HG03135 (cell line): ENCODE measurements around the gene PLD3.

Experiments
- ATAC-seq: cut with Tn5 transposase; IDR thresholded peaks from one replicate; pipeline ENCODE4 v1.9.1; 2021; ENCODE audit warnings: mild to moderate bottlenecking, moderate library complexity; ENCODE audit not compliant: unreplicated experiment

Gene PLD3

GRCh38 chr19:40348125-40348913 is at the start of gene PLD3, which contains the start of gene C19orf47:
Gene PLD3 (plus strand): TSS chr19:40348695. CDS start chr19:40366484, 17,789 bp downstream.
Gene C19orf47 (minus strand): TSS chr19:40348397. CDS start chr19:40341857, 6,540 bp downstream.
- ATAC-seq = peak; percentile 93

- no peak for ATAC-seq
Observed at GRCh38 chr19:40300668-40301067, 47.8 kb upstream of the PLD3 start.

GRCh38 chr19:40302224-40303011 is 46.1 kb upstream of the PLD3 start:
- no peak for ATAC-seq

- ATAC-seq = no peak
Observed at GRCh38 chr19:40303765-40304164, 44.7 kb upstream of the PLD3 start.

- ATAC-seq = no peak
Observed at GRCh38 chr19:40304306-40304705, 44.2 kb upstream of the PLD3 start.

- ATAC-seq = no peak
Observed at GRCh38 chr19:40305403-40305802, 43.1 kb upstream of the PLD3 start.

- ATAC-seq = no peak
Observed at GRCh38 chr19:40309666-40310065, 38.8 kb upstream of the PLD3 start.

- ATAC-seq = no peak
Observed at GRCh38 chr19:40312533-40312932, 36.0 kb upstream of the PLD3 start.

GRCh38 chr19:40313229-40313983 is 35.1 kb upstream of the PLD3 start:
- no peak for ATAC-seq

- no peak for ATAC-seq
Observed at GRCh38 chr19:40314656-40315055, 33.8 kb upstream of the PLD3 start.

GRCh38 chr19:40315812-40316470 is 32.6 kb upstream of the PLD3 start:
- ATAC-seq = no peak

GRCh38 chr19:40317338-40317737 is 31.2 kb upstream of the PLD3 start:
- ATAC-seq = no peak

GRCh38 chr19:40320558-40320935 is 27.9 kb upstream of the PLD3 start:
- ATAC-seq = no peak

- no peak for ATAC-seq
Observed at GRCh38 chr19:40321076-40321475, 27.4 kb upstream of the PLD3 start.

GRCh38 chr19:40321566-40322270 is 26.8 kb upstream of the PLD3 start:
- no peak for ATAC-seq

- ATAC-seq = no peak
Observed at GRCh38 chr19:40322271-40322610, 26.3 kb upstream of the PLD3 start.

GRCh38 chr19:40322951-40323615 is 25.4 kb upstream of the PLD3 start:
- no peak for ATAC-seq

- ATAC-seq = no peak
Observed at GRCh38 chr19:40323705-40324104, 24.8 kb upstream of the PLD3 start.

- no peak for ATAC-seq
Observed at GRCh38 chr19:40326201-40326600, 22.3 kb upstream of the PLD3 start.

GRCh38 chr19:40331052-40331451 is 17.4 kb upstream of the PLD3 start:
- ATAC-seq = no peak
